Stimulated activated naive CD8-positive, alpha-beta T cell treated with anti-CD3 and anti-CD28 coated beads, Interleukin-15, Interleukin-2, amounts not matched to agents 100 ng/mL and 50 ng/mL, for 24 hours (primary cell): Measurements from ENCODE around the gene HOXD4.
A peak's percentile ranks its signal among the peaks of the same experiment; 100 is the strongest.

Source experiments
- H3K27ac Mint-ChIP-seq: one replicate; pipeline ENCODE4 v1.8.0; 2021; ENCODE audit warnings: mild to moderate bottlenecking, mixed read lengths
- H3K27me3 Mint-ChIP-seq: one replicate; pipeline ENCODE4 v1.8.0; 2021; ENCODE audit warnings: mixed read lengths
- H3K36me3 Mint-ChIP-seq: one replicate; pipeline ENCODE4 v1.8.0; 2021; ENCODE audit warnings: low read depth, mixed read lengths
- H3K4me1 Mint-ChIP-seq: one replicate; pipeline ENCODE4 v1.8.0; 2021; ENCODE audit warnings: low read depth, mixed read lengths
- H3K4me3 Mint-ChIP-seq: one replicate; pipeline ENCODE4 v1.8.0; 2021; ENCODE audit warnings: mild to moderate bottlenecking, mixed read lengths
- H3K9me3 Mint-ChIP-seq: one replicate; pipeline ENCODE4 v1.8.0; 2021; ENCODE audit warnings: mixed read lengths

The HOXD4 gene

GRCh38 chr2:176129813-176130146 is 21.6 kb upstream of the HOXD4 start:
- Mint-ChIP-seq H3K36me3 (peaks cover 6% of the 10 kb centered on the region), H3K9me3 (no peaks in the 10 kb centered on the region), H3K27ac (no peak overlapping the region), H3K4me3 (peak overlapping the region; percentile 30), H3K27me3 (peaks cover 87% of the 10 kb centered on the region), H3K4me1 (peaks cover 34% of the 10 kb centered on the region)

GRCh38 chr2:176130147-176130956 is 21.0 kb upstream of the HOXD4 start:
- Mint-ChIP-seq H3K36me3 (peaks cover 6% of the 10 kb centered on the region), H3K4me1 (peaks cover 34% of the 10 kb centered on the region), H3K27ac (peak overlapping the region; percentile 75), H3K9me3 (no peaks in the 10 kb centered on the region), H3K4me3 (peak overlapping the region; percentile 59), H3K27me3 (peaks cover 89% of the 10 kb centered on the region)

GRCh38 chr2:176130957-176131847 is 20.1 kb upstream of the HOXD4 start:
- Mint-ChIP-seq H3K4me3 (peak overlapping the region; percentile 59), H3K36me3 (peaks cover 6% of the 10 kb centered on the region), H3K27ac (peak overlapping the region; percentile 75), H3K4me1 (peaks cover 40% of the 10 kb centered on the region), H3K9me3 (no peaks in the 10 kb centered on the region), H3K27me3 (peaks cover 89% of the 10 kb centered on the region)

- peaks cover 84% of the 10 kb centered on the region for H3K27me3 Mint-ChIP-seq
- no peak overlapping the region for H3K27ac Mint-ChIP-seq
- peaks cover 6% of the 10 kb centered on the region for H3K36me3 Mint-ChIP-seq
- H3K4me3 Mint-ChIP-seq: peak overlapping the region; percentile 80
- H3K9me3 Mint-ChIP-seq: no peaks in the 10 kb centered on the region
- peaks cover 40% of the 10 kb centered on the region for H3K4me1 Mint-ChIP-seq
Observed at GRCh38 chr2:176131848-176132158, 19.5 kb upstream of the HOXD4 start.

- Mint-ChIP-seq H3K9me3 (no peaks in the 10 kb centered on the region), H3K27ac (peak overlapping the region; percentile 42), H3K36me3 (peaks cover 6% of the 10 kb centered on the region), H3K4me3 (peak overlapping the region; percentile 80), H3K27me3 (peaks cover 84% of the 10 kb centered on the region), H3K4me1 (peaks cover 42% of the 10 kb centered on the region)
Observed at GRCh38 chr2:176132205-176133171, 18.9 kb upstream of the HOXD4 start.

- Mint-ChIP-seq H3K27me3 (peaks cover 84% of the 10 kb centered on the region), H3K9me3 (no peaks in the 10 kb centered on the region), H3K36me3 (peaks cover 7% of the 10 kb centered on the region), H3K27ac (no peak overlapping the region), H3K4me3 (no peak overlapping the region), H3K4me1 (peaks cover 40% of the 10 kb centered on the region)
Observed at GRCh38 chr2:176133389-176133788, 18.0 kb upstream of the HOXD4 start.

GRCh38 chr2:176134035-176134434 is 17.3 kb upstream of the HOXD4 start:
- Mint-ChIP-seq H3K4me1 (peaks cover 36% of the 10 kb centered on the region), H3K27me3 (peaks cover 84% of the 10 kb centered on the region), H3K9me3 (no peaks in the 10 kb centered on the region), H3K36me3 (peaks cover 10% of the 10 kb centered on the region), H3K27ac (no peak overlapping the region), H3K4me3 (no peak overlapping the region)

GRCh38 chr2:176135035-176135440 is 16.3 kb upstream of the HOXD4 start:
- H3K4me3 Mint-ChIP-seq: no peak overlapping the region
- peaks cover 38% of the 10 kb centered on the region for H3K4me1 Mint-ChIP-seq
- peaks cover 10% of the 10 kb centered on the region for H3K36me3 Mint-ChIP-seq
- H3K9me3 Mint-ChIP-seq: no peaks in the 10 kb centered on the region
- H3K27me3 Mint-ChIP-seq: peaks cover 90% of the 10 kb centered on the region
- no peak overlapping the region for H3K27ac Mint-ChIP-seq

GRCh38 chr2:176136374-176137251 is 14.7 kb upstream of the HOXD4 start:
- Mint-ChIP-seq H3K4me3 (no peak overlapping the region), H3K36me3 (peaks cover 4% of the 10 kb centered on the region), H3K27me3 (peaks cover 90% of the 10 kb centered on the region), H3K4me1 (peaks cover 34% of the 10 kb centered on the region), H3K9me3 (no peaks in the 10 kb centered on the region), H3K27ac (no peak overlapping the region)

GRCh38 chr2:176137252-176137580 is 14.1 kb upstream of the HOXD4 start:
- H3K4me1 Mint-ChIP-seq: peaks cover 29% of the 10 kb centered on the region

GRCh38 chr2:176137906-176138305 is 13.4 kb upstream of the HOXD4 start:
- Mint-ChIP-seq H3K9me3 (no peaks in the 10 kb centered on the region), H3K4me3 (no peak overlapping the region), H3K36me3 (peaks cover 4% of the 10 kb centered on the region), H3K27me3 (peaks cover 86% of the 10 kb centered on the region), H3K4me1 (peaks cover 26% of the 10 kb centered on the region), H3K27ac (no peak overlapping the region)

More at GRCh38 chr2:176137252-176137580, 14.1 kb upstream of the HOXD4 start:
- Mint-ChIP-seq H3K27me3 (peaks cover 90% of the 10 kb centered on the region), H3K27ac (no peak overlapping the region), H3K4me3 (no peak overlapping the region), H3K36me3 (peaks cover 4% of the 10 kb centered on the region), H3K9me3 (no peaks in the 10 kb centered on the region)

- H3K9me3 Mint-ChIP-seq: no peaks in the 10 kb centered on the region
- peaks cover 26% of the 10 kb centered on the region for H3K4me1 Mint-ChIP-seq
- peaks cover 86% of the 10 kb centered on the region for H3K27me3 Mint-ChIP-seq
- H3K27ac Mint-ChIP-seq: peak overlapping the region; percentile 7
- H3K36me3 Mint-ChIP-seq: peaks cover 4% of the 10 kb centered on the region
- no peak overlapping the region for H3K4me3 Mint-ChIP-seq
Observed at GRCh38 chr2:176138526-176138922, 12.8 kb upstream of the HOXD4 start.

- H3K4me1 Mint-ChIP-seq: peaks cover 26% of the 10 kb centered on the region
- peaks cover 4% of the 10 kb centered on the region for H3K36me3 Mint-ChIP-seq
- no peaks in the 10 kb centered on the region for H3K9me3 Mint-ChIP-seq
- no peak overlapping the region for H3K27ac Mint-ChIP-seq
- peak overlapping the region; percentile 49 for H3K4me3 Mint-ChIP-seq
- H3K27me3 Mint-ChIP-seq: peaks cover 86% of the 10 kb centered on the region
Observed at GRCh38 chr2:176138923-176139660, 12.3 kb upstream of the HOXD4 start.
